Caco-2 (cell line): Measurements from ENCODE around the gene IMMP2L. TPM values are rescaled to one million over a fixed set of nuclear protein-coding genes. Genes with fewer than 3 reads are reported as not detected.

Source experiments
- BruUV-seq: library from RNA; stranded (reverse); fragments of 400-500 nt; replicated peaks from 2 replicates; lab custom pipeline; 2021; lab: Mats Ljungman, UMichigan
- CTCF ChIA-PET: fragments of 300-600 bp; sonication (Branson Sonifier 250); formaldehyde crosslinking; loops from one replicate; lab custom pipeline; 2022; ENCODE audit warnings: antibody characterized with exemption; lab: Charles Lee
- POLR2A ChIA-PET: fragments of 300-600 bp; sonication (Branson Sonifier 250); formaldehyde crosslinking; loops from one replicate; lab custom pipeline; 2022; ENCODE audit warnings: antibody characterized with exemption; lab: Charles Lee
- DNase-seq, 2 experiments: peaks; one replicate each; pipeline versions ENCODE4 v3.0.0 to v3.0.0-alpha.2; 2020 to 2022
- H3K27me3 ChIP-seq: replicated peaks from 2 replicates; pipeline ENCODE4 v1.6.0; 2011; ENCODE audit warnings: low read length; ENCODE audit not compliant: control insufficient read depth, insufficient read depth
- H3K36me3 ChIP-seq: 2 replicates; pipeline ENCODE4 v1.5.1; 2011; ENCODE audit warnings: low read length; ENCODE audit not compliant: control insufficient read depth, insufficient read depth
- H3K4me1 ChIP-seq: fragments of 250-450 bp; sonication (Bioruptor Pico); 2 replicates; pipeline ENCODE4 v1.5.1; 2020; ENCODE audit warnings: mild to moderate bottlenecking
- H3K4me3 ChIP-seq: 2 replicates; pipeline ENCODE4 v1.5.1; 2011; ENCODE audit warnings: low read depth, mild to moderate bottlenecking, control low read depth, low read length
- H3K9me3 ChIP-seq: fragments of 250-450 bp; sonication (Bioruptor Pico); 2 replicates; pipeline ENCODE4 v1.5.1; 2020; ENCODE audit warnings: mild to moderate bottlenecking, moderate library complexity
- H3K27ac Mint-ChIP-seq: one replicate; pipeline ENCODE4 v1.8.0; 2022; ENCODE audit warnings: mixed read lengths; ENCODE audit not compliant: unreplicated experiment
- H3K27me3 Mint-ChIP-seq: one replicate; pipeline ENCODE4 v1.8.0; 2022; ENCODE audit warnings: mixed read lengths; ENCODE audit not compliant: insufficient read depth, unreplicated experiment
- H3K36me3 Mint-ChIP-seq: one replicate; pipeline ENCODE4 v1.8.0; 2022; ENCODE audit warnings: mild to moderate bottlenecking, mixed read lengths; ENCODE audit not compliant: insufficient read depth, unreplicated experiment
- H3K4me1 Mint-ChIP-seq: one replicate; pipeline ENCODE4 v1.8.0; 2022; ENCODE audit warnings: low read depth, mixed read lengths; ENCODE audit not compliant: unreplicated experiment
- H3K4me3 Mint-ChIP-seq: one replicate; pipeline ENCODE4 v1.8.0; 2022; ENCODE audit warnings: mild to moderate bottlenecking, moderate library complexity, mixed read lengths; ENCODE audit not compliant: unreplicated experiment
- H3K9me3 Mint-ChIP-seq: one replicate; pipeline ENCODE4 v1.8.0; 2022; ENCODE audit warnings: mixed read lengths; ENCODE audit not compliant: unreplicated experiment
- intact Hi-C: fragments of 100-400 bp; cut with micrococcal nuclease; formaldehyde crosslinking; loops from one replicate; pipeline ENCODE4 v1.10.0; 2022; ENCODE audit not compliant: unreplicated experiment
- total RNA-seq: library from RNA; stranded (reverse); gene quantifications from 2 replicates; pipeline ENCODE4 v1.2.3, GENCODE V29; 2022
- TF ChIP-seq, protein P1 (sequence below), 2 experiments: fragments of 200-600 bp in 1 of 2; IDR thresholded peaks; 1 replicate in 1 of 2; 2 replicates in 1 of 2; pipeline versions ENCODE4 v1.5.1 to v1.8.0; 2011 to 2022; ENCODE audit warnings: antibody characterized with exemption in 1 of 2, control low read depth in 1 of 2, inconsistent platforms in 1 of 2, low read depth in 1 of 2, low read length in 1 of 2, mild to moderate bottlenecking in 1 of 2, moderate library complexity in 1 of 2; ENCODE audit not compliant: insufficient read depth in 1 of 2, severe bottlenecking in 1 of 2, unreplicated experiment in 1 of 2

The IMMP2L gene
- total RNA-seq, 1 experiment from 2014 or later, result 9.5 TPM

DNA sequence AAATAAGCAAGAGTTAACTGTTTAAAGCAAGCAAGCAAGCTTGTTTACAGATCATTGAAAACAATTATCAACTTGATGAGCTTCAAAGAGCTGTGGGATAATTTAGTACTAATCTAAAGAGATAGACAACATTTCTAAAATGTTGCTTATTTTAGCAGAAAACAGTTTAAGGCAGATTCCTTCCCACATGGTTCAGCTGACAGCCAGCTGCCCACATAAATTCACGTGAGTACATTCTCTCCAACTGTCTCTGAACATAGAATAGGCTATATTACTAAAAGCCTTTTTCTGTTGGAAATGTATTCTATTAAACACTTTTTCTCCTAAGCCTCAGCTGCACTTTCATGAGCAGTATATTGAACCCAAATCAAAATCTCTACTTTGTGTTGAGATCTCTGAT is 297.3 kb downstream of the IMMP2L start:
- H3K36me3 Mint-ChIP-seq, result no peaks in the 10 kb centered on the region
- H3K27ac Mint-ChIP-seq, result no peak overlapping the region
- no TSS peak for BruUV-seq
- TF ChIP-seq, protein P1, sequence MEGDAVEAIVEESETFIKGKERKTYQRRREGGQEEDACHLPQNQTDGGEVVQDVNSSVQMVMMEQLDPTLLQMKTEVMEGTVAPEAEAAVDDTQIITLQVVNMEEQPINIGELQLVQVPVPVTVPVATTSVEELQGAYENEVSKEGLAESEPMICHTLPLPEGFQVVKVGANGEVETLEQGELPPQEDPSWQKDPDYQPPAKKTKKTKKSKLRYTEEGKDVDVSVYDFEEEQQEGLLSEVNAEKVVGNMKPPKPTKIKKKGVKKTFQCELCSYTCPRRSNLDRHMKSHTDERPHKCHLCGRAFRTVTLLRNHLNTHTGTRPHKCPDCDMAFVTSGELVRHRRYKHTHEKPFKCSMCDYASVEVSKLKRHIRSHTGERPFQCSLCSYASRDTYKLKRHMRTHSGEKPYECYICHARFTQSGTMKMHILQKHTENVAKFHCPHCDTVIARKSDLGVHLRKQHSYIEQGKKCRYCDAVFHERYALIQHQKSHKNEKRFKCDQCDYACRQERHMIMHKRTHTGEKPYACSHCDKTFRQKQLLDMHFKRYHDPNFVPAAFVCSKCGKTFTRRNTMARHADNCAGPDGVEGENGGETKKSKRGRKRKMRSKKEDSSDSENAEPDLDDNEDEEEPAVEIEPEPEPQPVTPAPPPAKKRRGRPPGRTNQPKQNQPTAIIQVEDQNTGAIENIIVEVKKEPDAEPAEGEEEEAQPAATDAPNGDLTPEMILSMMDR (IDR thresholded peaks at IDR 0.05; ENCODE audit: insufficient read depth in 1 of 2, low read depth in 1 of 2, low read length in 1 of 2, severe bottlenecking in 1 of 2, unreplicated experiment in 1 of 2), result no peak
- CTCF ChIA-PET, result no interaction called here
- H3K4me1 Mint-ChIP-seq, result peaks cover 20% of the 10 kb centered on the region
- H3K9me3 ChIP-seq, result no peaks in the 10 kb centered on the region
- POLR2A ChIA-PET, result no interaction called here
- H3K4me3 ChIP-seq, result no peak overlapping the region
- peaks cover 6% of the 10 kb centered on the region; the same call in 1 of the 2 replicates for H3K4me1 ChIP-seq
- no peaks in the 10 kb centered on the region for H3K36me3 ChIP-seq
- no peak overlapping the region for H3K4me3 Mint-ChIP-seq
- H3K27me3 ChIP-seq, result no peaks in the 10 kb centered on the region
- H3K27me3 Mint-ChIP-seq, result no peaks in the 10 kb centered on the region
- H3K9me3 Mint-ChIP-seq, result no peaks in the 10 kb centered on the region
- intact Hi-C loops, result no loop called here
- DNase-seq, result no peak

DNA sequence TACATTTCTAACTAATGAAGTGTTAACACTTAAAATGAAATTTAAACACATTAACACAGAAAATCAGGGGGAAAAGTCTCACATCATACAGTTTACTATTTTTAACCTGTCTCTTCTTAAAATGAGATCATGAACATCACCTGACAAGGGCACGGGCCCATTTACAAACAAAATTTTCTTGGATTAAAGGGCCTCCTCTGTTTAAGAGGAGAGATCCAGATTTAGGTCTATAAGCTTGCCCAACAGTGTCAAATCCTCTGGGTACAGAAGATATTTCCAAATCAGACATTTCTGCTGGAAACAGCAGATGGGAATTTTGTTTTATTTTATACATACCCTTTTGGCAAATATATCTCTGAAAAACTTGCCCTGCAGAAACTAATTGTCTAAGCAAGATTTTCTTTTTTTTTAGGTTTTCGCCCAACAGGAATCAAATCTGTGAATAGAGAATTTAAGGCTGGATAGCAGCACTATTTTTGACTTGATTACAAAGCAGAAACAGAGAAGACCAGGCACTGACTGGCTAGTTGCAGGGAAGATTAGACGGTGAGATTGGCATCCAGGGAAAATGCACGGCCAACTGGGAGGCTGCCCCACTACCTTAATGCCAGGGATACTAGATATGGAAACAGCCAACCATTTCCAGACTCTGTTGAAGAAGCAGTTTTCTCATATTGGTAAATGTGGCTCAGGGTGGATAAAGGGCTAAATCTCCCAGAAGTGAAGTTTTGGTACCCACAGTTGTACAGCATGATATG is 298.0 kb downstream of the IMMP2L start:
- Mint-ChIP-seq H3K9me3 (no peaks in the 10 kb centered on the region), H3K27ac (no peak overlapping the region), H3K4me1 (peaks cover 20% of the 10 kb centered on the region), H3K36me3 (no peaks in the 10 kb centered on the region), H3K27me3 (no peaks in the 10 kb centered on the region), H3K4me3 (no peak overlapping the region)
- TF ChIP-seq, protein P1 (IDR thresholded peaks at IDR 0.05; ENCODE audit: insufficient read depth in 1 of 2, low read depth in 1 of 2, low read length in 1 of 2, severe bottlenecking in 1 of 2, unreplicated experiment in 1 of 2), result no peak
- Histone ChIP-seq H3K9me3 (no peaks in the 10 kb centered on the region), H3K27me3 (no peaks in the 10 kb centered on the region), H3K4me3 (no peak overlapping the region), H3K36me3 (no peaks in the 10 kb centered on the region), H3K4me1 (peaks cover 6% of the 10 kb centered on the region; the same call in 1 of the 2 replicates)
- POLR2A ChIA-PET, result no interaction called here
- intact Hi-C loops, result no loop called here
- BruUV-seq, result no TSS peak
- CTCF ChIA-PET, result no interaction called here
- DNase-seq, result no peak

DNA sequence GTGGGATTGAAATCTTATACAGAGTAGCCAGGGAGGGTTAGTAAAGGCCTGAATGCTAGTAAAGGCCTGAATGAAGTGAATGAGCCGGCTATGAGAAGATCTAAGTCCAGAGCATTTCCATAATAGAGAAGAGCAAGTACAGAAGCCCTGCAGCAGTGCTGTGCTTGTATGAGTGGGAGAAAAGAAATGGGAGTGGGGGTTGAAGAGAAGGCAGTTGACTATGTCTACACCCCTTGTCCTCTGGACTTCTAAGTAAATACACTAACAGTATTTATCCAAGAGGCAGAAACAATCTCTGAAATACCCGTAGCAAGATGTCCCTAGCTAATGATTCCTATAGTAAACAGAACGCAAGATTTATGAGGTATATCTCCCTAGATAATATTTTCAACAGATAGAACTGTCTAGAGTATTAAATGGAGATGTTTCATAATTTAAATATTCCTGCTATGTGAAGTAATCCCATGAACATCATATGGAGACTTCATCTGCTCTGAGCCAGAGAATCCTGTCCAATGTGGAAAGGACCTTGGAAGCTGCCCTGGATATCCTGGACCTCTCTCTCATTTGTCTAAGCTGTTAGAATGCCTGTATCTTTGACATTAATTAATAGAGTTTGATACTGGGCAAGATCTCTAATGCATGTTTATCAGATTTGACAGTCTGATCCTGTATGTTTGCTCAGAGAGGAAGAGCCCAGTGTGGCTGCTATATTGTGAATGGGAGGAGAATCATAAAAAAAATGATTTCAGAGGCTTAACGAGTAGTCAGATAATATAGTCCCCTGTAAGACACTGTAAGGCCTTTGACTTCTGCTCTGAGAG is 299.8 kb downstream of the IMMP2L start:
- no peak overlapping the region for H3K4me3 ChIP-seq
- no peaks in the 10 kb centered on the region for H3K36me3 Mint-ChIP-seq
- H3K4me1 ChIP-seq, result peaks cover 6% of the 10 kb centered on the region; the same call in 1 of the 2 replicates
- H3K9me3 ChIP-seq, result no peaks in the 10 kb centered on the region
- H3K4me3 Mint-ChIP-seq, result no peak overlapping the region
- intact Hi-C loops, result no loop called here
- no peaks in the 10 kb centered on the region for H3K9me3 Mint-ChIP-seq
- H3K27me3 ChIP-seq, result no peaks in the 10 kb centered on the region
- H3K27ac Mint-ChIP-seq, result no peak overlapping the region
- BruUV-seq, result no TSS peak
- H3K27me3 Mint-ChIP-seq, result no peaks in the 10 kb centered on the region
- TF ChIP-seq, protein P1 (IDR thresholded peaks at IDR 0.05; ENCODE audit: insufficient read depth in 1 of 2, low read depth in 1 of 2, low read length in 1 of 2, severe bottlenecking in 1 of 2, unreplicated experiment in 1 of 2), result no peak
- ChIA-PET CTCF (no interaction called here), POLR2A (no interaction called here)
- no peak for DNase-seq
- peaks cover 20% of the 10 kb centered on the region for H3K4me1 Mint-ChIP-seq
- no peaks in the 10 kb centered on the region for H3K36me3 ChIP-seq
